Endometrium (tissue), 2 donors: ENCODE measurements around the gene TTLL7.

Experiments
- FAIRE-seq: peaks from 2 replicates; lab custom pipeline; 2012; peaks lifted over from hg19 to GRCh38; lab: Jason Lieb, UNC
- donor health status: control.
- donor health status: control.

The TTLL7 gene

GRCh38 chr1:83998498-83999315 is at the start of gene TTLL7:
TTLL7 (minus strand) TSS chr1:83999132; CDS start chr1:83952211, 46,921 bp downstream.
- no peak for FAIRE-seq

GRCh38 chr1:84042461-84042860 is 43.5 kb upstream of the TTLL7 start:
- FAIRE-seq = no peak

GRCh38 chr1:84037758-84038611 is 39.1 kb upstream of the TTLL7 start:
- FAIRE-seq = no peak

GRCh38 chr1:84031802-84032327 is 32.9 kb upstream of the TTLL7 start:
- no peak for FAIRE-seq

GRCh38 chr1:84027368-84027767 is 28.4 kb upstream of the TTLL7 start:
- FAIRE-seq = no peak

- FAIRE-seq = no peak
Observed at GRCh38 chr1:84025966-84026365, 27.0 kb upstream of the TTLL7 start.

- no peak for FAIRE-seq
Observed at GRCh38 chr1:84021822-84022221, 22.9 kb upstream of the TTLL7 start.

GRCh38 chr1:84020151-84020550 is 21.2 kb upstream of the TTLL7 start:
- FAIRE-seq = no peak

- no peak for FAIRE-seq
Observed at GRCh38 chr1:84019217-84019616, 20.3 kb upstream of the TTLL7 start.

- FAIRE-seq = no peak
Observed at GRCh38 chr1:84013708-84014107, 14.8 kb upstream of the TTLL7 start.

GRCh38 chr1:84012018-84012417 is 13.1 kb upstream of the TTLL7 start:
- FAIRE-seq = no peak

GRCh38 chr1:84010136-84010535 is 11.2 kb upstream of the TTLL7 start:
- no peak for FAIRE-seq

GRCh38 chr1:84008631-84009030 is 9.7 kb upstream of the TTLL7 start:
- FAIRE-seq = no peak

- FAIRE-seq = no peak
Observed at GRCh38 chr1:84006591-84006990, 7.7 kb upstream of the TTLL7 start.

- no peak for FAIRE-seq
Observed at GRCh38 chr1:84001501-84001900, 2.6 kb upstream of the TTLL7 start.

- FAIRE-seq = no peak
Observed at GRCh38 chr1:84000954-84001495, 2.1 kb upstream of the TTLL7 start.

GRCh38 chr1:84000196-84000885 is 1.4 kb upstream of the TTLL7 start:
- no peak for FAIRE-seq

GRCh38 chr1:83999316-83999819 is 436 bp upstream of the TTLL7 start:
- no peak for FAIRE-seq

- no peak for FAIRE-seq
Observed at GRCh38 chr1:83998205-83998497, 781 bp downstream of the TTLL7 start.

GRCh38 chr1:83997631-83998030 is 1.3 kb downstream of the TTLL7 start:
- no peak for FAIRE-seq

GRCh38 chr1:83996621-83997020 is 2.3 kb downstream of the TTLL7 start:
- no peak for FAIRE-seq

GRCh38 chr1:83996191-83996590 is 2.7 kb downstream of the TTLL7 start:
- FAIRE-seq = no peak
